Endothelial cell of umbilical vein (primary cell): ENCODE data around the gene DDX10. TPM values are rescaled to one million over a fixed set of nuclear protein-coding genes. Genes with fewer than 3 reads are reported as not detected.
"Not testable (repeated sequence)": the region's sequence is repeated elsewhere in the genome, so short reads cannot be mapped to it uniquely, and the experiment has no call there.

Source experiments
- BruUV-seq: library from RNA; stranded (reverse); fragments of 400-500 nt; replicated peaks from 2 replicates; lab custom pipeline; 2021; lab: Mats Ljungman, UMichigan
- CTCF ChIA-PET: fragments of 300-600, 350-600 bp; sonication (Branson Sonifier 250); formaldehyde crosslinking; loops from one replicate; lab custom pipeline; 2021; ENCODE audit warnings: antibody characterized with exemption, inconsistent platforms; lab: Charles Lee
- POLR2A ChIA-PET: fragments of 300-600, 350-600 bp; sonication (Branson Sonifier 250); formaldehyde crosslinking; loops from one replicate; lab custom pipeline; 2021; ENCODE audit warnings: antibody characterized with exemption, inconsistent platforms; lab: Charles Lee
- DNase-seq: peaks from one replicate; pipeline ENCODE4 v3.0.0-alpha.2; 2011; ENCODE audit warnings: low read depth, low spot score
- FAIRE-seq: peaks from 2 replicates; lab custom pipeline; 2011; peaks lifted over from hg19 to GRCh38; lab: Jason Lieb, UNC
- H2AFZ ChIP-seq: 2 replicates; pipeline ENCODE4 v1.6.0; 2012; ENCODE audit warnings: low read depth, low read length, control low read depth, inconsistent platforms
- H3K27ac ChIP-seq: 2 replicates; pipeline ENCODE4 v1.5.1; 2011; ENCODE audit warnings: low read depth, mild to moderate bottlenecking, control low read depth, low read length, moderate library complexity; ENCODE audit not compliant: insufficient read depth
- H3K27me3 ChIP-seq, 2 experiments: 2 replicates each; pipeline versions ENCODE4 v1.6.0 to v1.6.1; 2011; ENCODE audit warnings: low read length in 2 of 2, mixed read lengths in 1 of 2; ENCODE audit not compliant: control insufficient read depth in 2 of 2, insufficient read depth in 2 of 2
- H3K36me3 ChIP-seq, 2 experiments: 2 replicates in 1 of 2; 3 replicates in 1 of 2; pipeline ENCODE4 v1.5.1; 2011; ENCODE audit warnings: low read length in 2 of 2, mild to moderate bottlenecking in 1 of 2, moderate library complexity in 1 of 2; ENCODE audit not compliant: control insufficient read depth in 2 of 2, insufficient read depth in 2 of 2; ENCODE audit errors: extremely low read depth in 1 of 2
- H3K4me1 ChIP-seq: 3 replicates; pipeline ENCODE4 v1.5.1; 2011; ENCODE audit warnings: mild to moderate bottlenecking, low read length; ENCODE audit not compliant: control insufficient read depth, insufficient read depth; ENCODE audit errors: extremely low read depth
- H3K4me2 ChIP-seq: 2 replicates; pipeline ENCODE4 v1.6.1; 2011; ENCODE audit warnings: low read length, control low read depth, mixed read lengths; ENCODE audit not compliant: insufficient read depth
- H3K4me3 ChIP-seq, 3 experiments: fragments of 200-600 bp in 1 of 3; sonication (generic), shearing (Covaris generic) in 1 of 3; replicated peaks in 1 of 3; 2 replicates each; pipeline ENCODE4 v1.5.1; 2011 to 2016; ENCODE audit warnings: control low read depth in 3 of 3, low read length in 3 of 3, mild to moderate bottlenecking in 2 of 3, inconsistent platforms in 1 of 3, low read depth in 1 of 3, moderate library complexity in 1 of 3; ENCODE audit not compliant: insufficient read depth in 1 of 3
- H3K79me2 ChIP-seq: 2 replicates; pipeline ENCODE4 v1.6.0; 2012; ENCODE audit warnings: low read length, inconsistent platforms; ENCODE audit not compliant: control insufficient read depth, insufficient read depth
- H3K9ac ChIP-seq: replicated peaks from 2 replicates; pipeline ENCODE3; 2011; ENCODE audit warnings: low read length, control low read depth; ENCODE audit not compliant: insufficient read depth; ENCODE audit errors: extremely low read depth
- H3K9me1 ChIP-seq: replicated peaks from 3 replicates; pipeline ENCODE4 v1.6.0; 2011; ENCODE audit warnings: mild to moderate bottlenecking, low read length; ENCODE audit not compliant: control insufficient read depth, insufficient read depth; ENCODE audit errors: extremely low read depth
- H3K9me3 ChIP-seq: replicated peaks from 2 replicates; pipeline ENCODE4 v1.5.1; 2012; ENCODE audit warnings: low read length, inconsistent platforms; ENCODE audit not compliant: control insufficient read depth, insufficient read depth
- H4K20me1 ChIP-seq: replicated peaks from 2 replicates; pipeline ENCODE3; 2011; ENCODE audit warnings: mild to moderate bottlenecking, low read length; ENCODE audit not compliant: control insufficient read depth, insufficient read depth; ENCODE audit errors: extremely low read depth
- CTCF ChIP-seq, 2 donors: IDR thresholded peaks; 1 replicate in 1 of 2; 2 replicates in 1 of 2; pipeline ENCODE4 v1.5.1; 2011; ENCODE audit warnings: low read length in 2 of 2, mild to moderate bottlenecking in 2 of 2, moderate library complexity in 2 of 2, control low read depth in 1 of 2, inconsistent platforms in 1 of 2, low read depth in 1 of 2; ENCODE audit not compliant: insufficient read depth in 1 of 2; ENCODE audit errors: extremely low read depth in 1 of 2
- EZH2 ChIP-seq: IDR thresholded peaks from 2 replicates; pipeline ENCODE4 v1.6.1; 2012; ENCODE audit warnings: borderline replicate concordance, low read depth, mild to moderate bottlenecking, moderate library complexity, low read length, inconsistent platforms; ENCODE audit not compliant: severe bottlenecking
- FOS ChIP-seq: IDR thresholded peaks from 2 replicates; pipeline ENCODE4 v1.6.1; 2011; ENCODE audit warnings: mild to moderate bottlenecking, low read length, moderate library complexity, borderline replicate concordance; ENCODE audit not compliant: insufficient read depth
- GATA2 ChIP-seq: IDR thresholded peaks from 2 replicates; pipeline ENCODE4 v1.7.0; 2011; ENCODE audit warnings: low read depth, mild to moderate bottlenecking, moderate library complexity, mixed read lengths, low read length; ENCODE audit not compliant: insufficient read length, insufficient read depth
- JUN ChIP-seq: IDR thresholded peaks from 2 replicates; pipeline ENCODE4 v1.6.1; 2011; ENCODE audit warnings: borderline replicate concordance, low read depth; ENCODE audit not compliant: insufficient read length, insufficient read depth
- MAX ChIP-seq: IDR thresholded peaks from 2 replicates; pipeline ENCODE4 v1.6.1; 2011; ENCODE audit not compliant: insufficient read depth, insufficient read length
- MYC ChIP-seq: IDR thresholded peaks from one replicate; pipeline ENCODE4 v1.6.1; 2011; ENCODE audit warnings: mild to moderate bottlenecking, low read depth, low read length
- POLR2A ChIP-seq: IDR thresholded peaks from 2 replicates; pipeline ENCODE4 v1.6.1; 2012; ENCODE audit warnings: low read depth, mild to moderate bottlenecking, control low read depth, low read length
- POLR2AphosphoS5 ChIP-seq: IDR thresholded peaks from 2 replicates; pipeline ENCODE4 v1.6.1; 2012; ENCODE audit warnings: low read depth, mild to moderate bottlenecking, control low read depth, low read length, moderate library complexity; ENCODE audit not compliant: insufficient read depth
- dilution Hi-C: fragments of 300-500 bp; cut with MboI; formaldehyde crosslinking; loops from one replicate; pipeline ENCODE4 v1.15.0; 2019; ENCODE audit warnings: low sequenced_read_pairs; ENCODE audit not compliant: extremely low pct_ligation_motif_present
- intact Hi-C: fragments of 100-400 bp; cut with micrococcal nuclease; formaldehyde crosslinking; loops from one replicate; pipeline ENCODE4 v1.10.0; 2022
- polyA plus RNA-seq, 4 experiments: library from polyadenylated mRNA; depleted of rRNA in 3 of 4; stranded (reverse) in 3 of 4; unstranded in 1 of 4; fragments of >200 nt; gene quantifications; 2 replicates each; pipeline versions ENCODE4 v1.2.1 to v1.2.3, GENCODE V29; 2011 to 2012; ENCODE audit warnings: missing spikeins in 1 of 4
- total RNA-seq: library from RNA; stranded (reverse); gene quantifications from 2 replicates; pipeline ENCODE4 v1.2.3, GENCODE V29; 2021

The DDX10 gene
- total and polyA plus RNA-seq, 2 donors (not counting 3 experiments of a cell fraction or from before 2014, with no cell fraction given): 29.8 to 35.2 TPM

- peaks cover 1% of the 10 kb centered on the region for H3K79me2 ChIP-seq
- no peak overlapping the region for H3K9ac ChIP-seq
- no peaks in the 10 kb centered on the region for H3K9me1 ChIP-seq
- BruUV-seq: no TSS peak
- H3K4me2 ChIP-seq: no peak overlapping the region
- no peaks in the 10 kb centered on the region for H3K27me3 ChIP-seq
- dilution Hi-C loops (no loop called here), intact Hi-C loops (no loop called here)
- no peaks in the 10 kb centered on the region for H3K36me3 ChIP-seq
- H3K4me1 ChIP-seq: peaks cover 9% of the 10 kb centered on the region
- H2AFZ ChIP-seq: no peak overlapping the region
- ChIA-PET CTCF (no interaction called here), POLR2A (no interaction called here)
- H3K9me3 ChIP-seq: no peaks in the 10 kb centered on the region
- no peak overlapping the region for H3K4me3 ChIP-seq
- no peaks in the 10 kb centered on the region for H4K20me1 ChIP-seq
- FAIRE-seq (no peak), DNase-seq (no peak)
- TF ChIP-seq MYC (no peak), CTCF (IDR thresholded peaks at IDR 0.05; ENCODE audit: extremely low read depth in 1 of 2, insufficient read depth in 1 of 2, low read depth in 1 of 2, low read length in 2 of 2) (no peak), POLR2AphosphoS5 (no peak), FOS (no peak), POLR2A (no peak), GATA2 (no peak), JUN (no peak), EZH2 (no peak), MAX (no peak)
- H3K27ac ChIP-seq: no peak overlapping the region
These were observed 155.1 kb downstream of the DDX10 start for GRCh38 chr11:108819957-108820356.

GRCh38 chr11:108823960-108824359, 159.1 kb downstream of the DDX10 start:
- H3K9me3 ChIP-seq, H3K9ac ChIP-seq, H4K20me1 ChIP-seq, H3K27ac ChIP-seq, POLR2A ChIA-PET, FAIRE-seq, BruUV-seq, H3K4me1 ChIP-seq, H2AFZ ChIP-seq, H3K79me2 ChIP-seq, H3K36me3 ChIP-seq, DNase-seq, intact Hi-C loops, dilution Hi-C loops, H3K4me3 ChIP-seq, H3K9me1 ChIP-seq, H3K27me3 ChIP-seq: not testable (repeated sequence)
- H3K4me2 ChIP-seq: peak overlapping the region; percentile 42
- CTCF ChIA-PET: interaction anchor here (1.5 to 1.7 kb wide), 2 partner anchors 36 to 126 kb away, joined by 3 to 5 read pairs; no protein-coding TSS in a partner anchor
